ENCODE measurements around the gene ZNF513.
"Not testable (repeated sequence)": the region's sequence is repeated elsewhere in the genome, so short reads cannot be mapped to it uniquely, and the experiment has no call there.

Gene ZNF513

GRCh38 chr2:27380626-27381545 lies at the start of gene ZNF513:
ZNF513 (minus strand) TSS chr2:27380734; CDS start chr2:27380526, 208 bp downstream.
- DNase-seq: peak; percentile 76 to 83

- DNase-seq: peak; percentile 64 to 69
These were observed 48.5 kb upstream of the ZNF513 start for GRCh38 chr2:27428978-27429541.

GRCh38 chr2:27428213-27428977 lies 47.9 kb upstream of the ZNF513 start, which contains the start of gene NRBP1:
NRBP1 (plus strand) TSS chr2:27428631; CDS start chr2:27433274, 4,643 bp downstream.
- peak; percentile 85 to 92 for DNase-seq

- DNase-seq: peak in 1 of 2 experiments; percentile 14
These were observed 47.3 kb upstream of the ZNF513 start for GRCh38 chr2:27427863-27428212.

- DNase-seq: not testable (repeated sequence)
These were observed 44.5 kb upstream of the ZNF513 start for GRCh38 chr2:27425039-27425438.

GRCh38 chr2:27422958-27423357 lies 42.4 kb upstream of the ZNF513 start:
- DNase-seq: no peak

GRCh38 chr2:27421660-27422250 lies 41.2 kb upstream of the ZNF513 start:
- DNase-seq: no peak

GRCh38 chr2:27420996-27421395 lies 40.5 kb upstream of the ZNF513 start:
- DNase-seq: no peak

- DNase-seq: no peak
These were observed 35.6 kb upstream of the ZNF513 start for GRCh38 chr2:27416151-27416550.

- DNase-seq: no peak
These were observed 32.1 kb upstream of the ZNF513 start for GRCh38 chr2:27412419-27413152.

- peak; percentile 87 for DNase-seq
These were observed 29.0 kb upstream of the ZNF513 start, which contains the start of gene PPM1G for GRCh38 chr2:27409321-27410073. PPM1G (minus strand) TSS chr2:27409591; CDS start chr2:27409422, 169 bp downstream.

GRCh38 chr2:27408601-27409320 lies 28.2 kb upstream of the ZNF513 start:
- DNase-seq: peak; percentile 15 to 28

- DNase-seq: peak in 1 of 2 experiments; percentile 5
These were observed 27.4 kb upstream of the ZNF513 start for GRCh38 chr2:27407798-27408491.

GRCh38 chr2:27400348-27401135 lies 20.0 kb upstream of the ZNF513 start:
- no peak for DNase-seq

- DNase-seq: no peak
These were observed 18.4 kb upstream of the ZNF513 start for GRCh38 chr2:27398962-27399361.

GRCh38 chr2:27393225-27393624 lies 12.7 kb upstream of the ZNF513 start:
- DNase-seq: no peak

- DNase-seq: no peak
These were observed 10.5 kb upstream of the ZNF513 start for GRCh38 chr2:27390822-27391679.

GRCh38 chr2:27381577-27382181 lies 1.1 kb upstream of the ZNF513 start:
- DNase-seq: no peak
